ENCODE measurements around the gene CHRNB1. TPM values are rescaled to one million over a fixed set of nuclear protein-coding genes. Genes with fewer than 3 reads are reported as not detected.

Gene CHRNB1
- total RNA-seq, 1 experiment from 2014 or later: 7.8 TPM

DNA sequence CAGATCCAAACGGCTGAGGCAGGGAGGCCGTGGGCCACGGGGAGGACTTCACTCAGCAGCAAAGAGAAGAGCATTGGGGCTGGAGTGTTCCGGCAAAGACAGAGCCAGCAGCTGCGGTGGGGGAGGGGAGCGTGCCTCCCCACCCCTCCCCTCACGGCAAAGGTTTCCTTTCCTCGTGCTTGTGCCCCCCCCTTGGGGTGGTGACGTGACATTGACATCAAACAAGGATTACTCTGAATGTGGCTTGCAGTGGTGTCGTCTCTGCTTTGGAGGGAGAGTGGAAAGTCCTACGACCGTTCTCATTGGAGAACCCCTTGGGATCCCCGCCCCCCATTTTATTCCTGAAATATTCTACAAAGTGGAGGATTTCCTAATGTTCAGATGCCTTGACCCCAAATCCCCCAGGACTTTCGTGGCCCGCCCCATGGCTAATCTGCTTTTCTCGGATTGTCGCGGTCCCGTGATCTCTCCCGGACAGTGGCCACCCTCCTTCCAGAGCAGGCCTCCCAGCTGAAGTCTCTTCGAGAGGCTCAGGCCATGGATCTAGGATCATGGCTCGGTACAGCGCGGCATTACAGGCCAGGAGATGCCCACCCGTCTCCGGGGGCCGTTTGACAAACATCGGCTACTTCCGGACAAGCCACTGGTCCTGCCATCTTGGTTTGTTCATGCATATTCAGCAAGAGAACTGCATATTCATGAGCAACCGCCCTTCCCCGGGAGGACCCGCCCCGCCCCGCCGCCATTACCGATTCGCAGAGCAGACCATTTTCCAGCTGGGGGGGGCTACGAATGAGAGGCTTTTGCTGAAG lies 38.6 kb downstream of the CHRNB1 start:
- no peaks in the 10 kb centered on the region for H3K27me3 Mint-ChIP-seq (ENCODE audit: insufficient read depth, unreplicated experiment)
- TF ChIP-seq, protein P1, sequence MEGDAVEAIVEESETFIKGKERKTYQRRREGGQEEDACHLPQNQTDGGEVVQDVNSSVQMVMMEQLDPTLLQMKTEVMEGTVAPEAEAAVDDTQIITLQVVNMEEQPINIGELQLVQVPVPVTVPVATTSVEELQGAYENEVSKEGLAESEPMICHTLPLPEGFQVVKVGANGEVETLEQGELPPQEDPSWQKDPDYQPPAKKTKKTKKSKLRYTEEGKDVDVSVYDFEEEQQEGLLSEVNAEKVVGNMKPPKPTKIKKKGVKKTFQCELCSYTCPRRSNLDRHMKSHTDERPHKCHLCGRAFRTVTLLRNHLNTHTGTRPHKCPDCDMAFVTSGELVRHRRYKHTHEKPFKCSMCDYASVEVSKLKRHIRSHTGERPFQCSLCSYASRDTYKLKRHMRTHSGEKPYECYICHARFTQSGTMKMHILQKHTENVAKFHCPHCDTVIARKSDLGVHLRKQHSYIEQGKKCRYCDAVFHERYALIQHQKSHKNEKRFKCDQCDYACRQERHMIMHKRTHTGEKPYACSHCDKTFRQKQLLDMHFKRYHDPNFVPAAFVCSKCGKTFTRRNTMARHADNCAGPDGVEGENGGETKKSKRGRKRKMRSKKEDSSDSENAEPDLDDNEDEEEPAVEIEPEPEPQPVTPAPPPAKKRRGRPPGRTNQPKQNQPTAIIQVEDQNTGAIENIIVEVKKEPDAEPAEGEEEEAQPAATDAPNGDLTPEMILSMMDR (IDR thresholded peaks at IDR 0.05; ENCODE audit: unreplicated experiment): no peak
- TSS peak; percentile 89 for BruUV-seq (replicated peaks)
- peaks cover 45% of the 10 kb centered on the region for H3K36me3 Mint-ChIP-seq (ENCODE audit: insufficient read depth, unreplicated experiment)
- peak overlapping the region; percentile 79 for H3K4me3 Mint-ChIP-seq (ENCODE audit: unreplicated experiment)
- peak; percentile 91 for DNase-seq (ENCODE audit: unreplicated experiment)
- H3K4me1 Mint-ChIP-seq (ENCODE audit: insufficient read depth, unreplicated experiment): peaks cover 36% of the 10 kb centered on the region
- no peaks in the 10 kb centered on the region for H3K9me3 Mint-ChIP-seq (ENCODE audit: unreplicated experiment)
- CTCF ChIA-PET: interaction anchor here (0.7 kb wide), 2 partner anchors 24 to 46 kb away, joined by 3 read pairs; no protein-coding TSS in a partner anchor
- intact Hi-C loops (cut with micrococcal nuclease): loop anchor here (1.0 to 5.0 kb wide), 4 partner anchors 39 to 131 kb away; partner anchors contain the start of genes KCTD11, SENP3 and TMEM102
- POLR2A ChIA-PET: interaction anchor here (0.6 to 5.1 kb wide), 45 partner anchors 7 to 656 kb away, joined by 3 to 90 read pairs (median 6); partner anchors contain the start of genes CD68, CHRNB1, GABARAP and MPDU1
- peak overlapping the region; percentile 100 for H3K27ac Mint-ChIP-seq (ENCODE audit: low read depth, unreplicated experiment)

DNA sequence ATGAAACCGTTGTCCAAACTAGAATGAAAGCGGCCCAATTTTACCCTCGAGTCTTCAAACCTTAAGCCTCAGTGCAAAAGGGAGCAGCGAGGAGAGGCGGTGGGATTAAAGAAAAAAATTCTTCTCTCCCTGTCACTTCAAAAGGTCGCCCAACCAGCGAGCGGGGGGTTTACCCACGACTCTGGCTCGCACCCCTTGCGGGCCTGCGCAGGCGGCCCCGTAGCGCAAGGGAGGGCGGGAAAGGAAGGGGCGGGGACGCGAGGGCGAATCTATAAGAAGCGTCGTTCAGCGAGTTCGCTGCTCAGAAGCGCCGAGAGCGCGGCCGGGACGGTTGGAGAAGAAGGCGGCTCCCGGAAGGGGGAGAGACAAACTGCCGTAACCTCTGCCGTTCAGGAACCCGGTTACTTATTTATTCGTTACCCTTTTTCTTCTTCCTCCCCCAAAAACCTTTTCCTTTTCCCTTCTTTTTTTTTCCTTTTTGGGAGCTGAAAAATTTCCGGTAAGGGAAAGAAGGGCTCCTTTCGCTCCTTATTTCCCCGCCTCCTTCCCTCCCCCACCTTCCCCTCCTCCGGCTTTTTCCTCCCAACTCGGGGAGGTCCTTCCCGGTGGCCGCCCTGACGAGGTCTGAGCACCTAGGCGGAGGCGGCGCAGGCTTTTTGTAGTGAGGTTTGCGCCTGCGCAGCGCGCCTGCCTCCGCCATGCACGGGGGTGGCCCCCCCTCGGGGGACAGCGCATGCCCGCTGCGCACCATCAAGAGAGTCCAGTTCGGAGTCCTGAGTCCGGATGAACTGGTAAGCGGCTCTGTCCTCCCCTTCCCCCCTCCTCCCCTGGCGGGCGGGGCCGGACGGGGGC lies 39.4 kb downstream of the CHRNB1 start, which contains the start of gene POLR2A:
POLR2A (plus strand) TSS at position 300 of the 852 bp plus-strand sequence.
- Mint-ChIP-seq H3K4me1 (ENCODE audit: insufficient read depth, unreplicated experiment) (peaks cover 43% of the 10 kb centered on the region), H3K27me3 (ENCODE audit: insufficient read depth, unreplicated experiment) (no peaks in the 10 kb centered on the region), H3K9me3 (ENCODE audit: unreplicated experiment) (no peaks in the 10 kb centered on the region), H3K27ac (ENCODE audit: low read depth, unreplicated experiment) (peak within 1 kb of the TSS; percentile 100), H3K36me3 (ENCODE audit: insufficient read depth, unreplicated experiment) (peaks cover 45% of the 10 kb centered on the region), H3K4me3 (ENCODE audit: unreplicated experiment) (peak within 1 kb of the TSS; percentile 79)
- CTCF ChIA-PET: interaction anchor here (0.7 to 4.0 kb wide), 7 partner anchors 23 to 202 kb away, joined by 3 to 26 read pairs (median 3); no protein-coding TSS in a partner anchor
- no TSS peak for BruUV-seq (replicated peaks)
- intact Hi-C loops (cut with micrococcal nuclease): loop anchor here (1.0 to 5.0 kb wide), 4 partner anchors 40 to 132 kb away; partner anchors contain the start of genes KCTD11, SENP3 and TMEM102
- POLR2A ChIA-PET: interaction anchor here (0.6 to 5.1 kb wide), 55 partner anchors 8 to 893 kb away, joined by 3 to 90 read pairs (median 5); partner anchors contain the start of genes CD68, CHRNB1, FXR2 and GABARAP
- peak; percentile 98 for DNase-seq (ENCODE audit: unreplicated experiment)
- TF ChIP-seq, protein P1 (IDR thresholded peaks at IDR 0.05; ENCODE audit: unreplicated experiment): no peak

DNA sequence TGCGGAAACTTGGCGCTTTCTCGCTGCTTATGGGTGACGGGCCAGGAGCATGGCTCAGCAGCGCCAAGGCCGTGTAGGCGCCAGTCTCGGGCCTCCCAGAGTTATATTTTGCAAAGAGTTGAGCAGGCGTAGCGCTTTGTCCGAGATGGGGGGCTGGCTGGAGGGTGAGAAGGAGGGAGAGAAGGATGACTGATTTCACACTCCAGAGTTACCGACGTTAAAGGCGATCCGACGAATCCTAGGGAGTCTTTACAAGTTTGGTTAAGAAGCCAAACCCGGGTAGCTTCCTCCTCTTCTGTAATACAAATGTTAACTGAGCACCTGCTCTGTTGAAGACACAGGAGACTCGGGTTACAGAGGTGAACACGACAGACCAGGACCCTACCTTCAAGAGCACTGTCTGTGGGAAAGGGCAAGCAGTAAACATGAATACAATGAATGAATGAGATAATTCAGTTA lies 40.1 kb downstream of the CHRNB1 start:
- ChIA-PET POLR2A (interaction anchor here (0.6 to 5.1 kb wide), 41 partner anchors 7 to 892 kb away, joined by 3 to 90 read pairs (median 8); partner anchors contain the start of genes CD68, CHRNB1, FXR2 and GABARAP), CTCF (interaction anchor here (0.8 to 4.0 kb wide), 9 partner anchors 13 to 201 kb away, joined by 3 to 26 read pairs (median 5); no protein-coding TSS in a partner anchor)
- intact Hi-C loops (cut with micrococcal nuclease): loop anchor here (1.0 to 5.0 kb wide), 4 partner anchors 41 to 133 kb away; partner anchors contain the start of genes KCTD11, SENP3 and TMEM102
- H3K9me3 Mint-ChIP-seq (ENCODE audit: unreplicated experiment): no peaks in the 10 kb centered on the region
- H3K27me3 Mint-ChIP-seq (ENCODE audit: insufficient read depth, unreplicated experiment): no peaks in the 10 kb centered on the region
- H3K27ac Mint-ChIP-seq (ENCODE audit: low read depth, unreplicated experiment): peak overlapping the region; percentile 100
- TSS peak; percentile 49 for BruUV-seq (replicated peaks)
- peak overlapping the region; percentile 79 for H3K4me3 Mint-ChIP-seq (ENCODE audit: unreplicated experiment)
- TF ChIP-seq, protein P1 (IDR thresholded peaks at IDR 0.05; ENCODE audit: unreplicated experiment): no peak
- H3K36me3 Mint-ChIP-seq (ENCODE audit: insufficient read depth, unreplicated experiment): peaks cover 45% of the 10 kb centered on the region
- no peak for DNase-seq (ENCODE audit: unreplicated experiment)
- peaks cover 43% of the 10 kb centered on the region for H3K4me1 Mint-ChIP-seq (ENCODE audit: insufficient read depth, unreplicated experiment)

All from MCF 10A (cell line).